Vagina (tissue), 2 donors: ENCODE data around the gene GSTT4.

ENCODE experiments used
- POLR2A ChIP-seq, 2 donors: fragments of 450-650 bp; IDR thresholded peaks; one replicate each; pipeline ENCODE4 v1.6.1; 2017; ENCODE audit warnings: antibody characterized with exemption in 2 of 2, mild to moderate bottlenecking in 2 of 2, moderate library complexity in 2 of 2
- POLR2AphosphoS5 ChIP-seq, 2 donors: sonication (generic); formaldehyde crosslinking; IDR thresholded peaks; one replicate each; pipeline ENCODE4 v1.9.0; 2017; ENCODE audit warnings: antibody characterized with exemption in 2 of 2, mild to moderate bottlenecking in 2 of 2, low read depth in 1 of 2; ENCODE audit not compliant: insufficient read depth in 1 of 2
- TF ChIP-seq, protein P1 (sequence below), 3 experiments: fragments of 450-650 bp in 2 of 3; fragments of 200-600 bp in 1 of 3; sonication (generic) in 1 of 3; IDR thresholded peaks; one replicate each; pipeline ENCODE4 v1.5.1; 2017 to 2019; ENCODE audit warnings: antibody characterized with exemption in 3 of 3, mild to moderate bottlenecking in 2 of 3, moderate library complexity in 2 of 3

DNA sequence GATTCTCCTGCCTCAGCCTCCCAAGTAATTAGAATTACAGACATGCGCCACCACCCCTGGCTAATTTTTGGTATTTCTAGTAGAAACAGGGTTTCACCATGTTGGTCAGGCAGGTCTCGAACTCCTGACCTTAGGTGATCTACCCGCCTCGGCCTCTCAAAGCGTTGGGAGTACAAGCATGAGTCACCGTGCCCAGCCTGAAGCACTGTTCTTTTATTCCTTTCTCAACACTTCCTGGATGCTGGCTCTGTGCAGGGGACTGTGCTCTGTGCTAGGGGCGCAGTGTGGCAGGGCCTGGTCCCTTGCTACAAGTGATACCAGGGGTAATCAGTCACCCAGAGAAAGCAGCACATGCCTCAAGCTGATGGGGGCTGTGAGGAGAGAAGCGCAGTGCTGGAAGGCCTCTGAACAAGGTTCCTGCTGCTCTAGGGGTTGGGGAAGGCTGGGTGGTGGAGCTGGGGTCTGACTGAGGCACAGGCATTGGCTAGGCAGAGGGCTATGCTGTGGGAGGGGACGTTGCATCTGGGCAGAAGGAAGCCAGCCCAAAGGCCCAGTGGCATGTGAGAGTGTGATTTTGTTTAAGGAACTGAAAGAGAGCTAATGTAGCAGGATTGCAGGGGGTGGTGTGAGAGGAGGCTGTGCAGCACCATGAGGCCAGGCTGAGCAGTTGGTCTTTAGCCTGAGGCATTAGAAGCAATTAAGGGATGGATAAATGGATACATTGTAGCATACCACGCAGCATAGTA, 48.4 kb upstream of the GSTT4 start:
- TF ChIP-seq, protein P1, sequence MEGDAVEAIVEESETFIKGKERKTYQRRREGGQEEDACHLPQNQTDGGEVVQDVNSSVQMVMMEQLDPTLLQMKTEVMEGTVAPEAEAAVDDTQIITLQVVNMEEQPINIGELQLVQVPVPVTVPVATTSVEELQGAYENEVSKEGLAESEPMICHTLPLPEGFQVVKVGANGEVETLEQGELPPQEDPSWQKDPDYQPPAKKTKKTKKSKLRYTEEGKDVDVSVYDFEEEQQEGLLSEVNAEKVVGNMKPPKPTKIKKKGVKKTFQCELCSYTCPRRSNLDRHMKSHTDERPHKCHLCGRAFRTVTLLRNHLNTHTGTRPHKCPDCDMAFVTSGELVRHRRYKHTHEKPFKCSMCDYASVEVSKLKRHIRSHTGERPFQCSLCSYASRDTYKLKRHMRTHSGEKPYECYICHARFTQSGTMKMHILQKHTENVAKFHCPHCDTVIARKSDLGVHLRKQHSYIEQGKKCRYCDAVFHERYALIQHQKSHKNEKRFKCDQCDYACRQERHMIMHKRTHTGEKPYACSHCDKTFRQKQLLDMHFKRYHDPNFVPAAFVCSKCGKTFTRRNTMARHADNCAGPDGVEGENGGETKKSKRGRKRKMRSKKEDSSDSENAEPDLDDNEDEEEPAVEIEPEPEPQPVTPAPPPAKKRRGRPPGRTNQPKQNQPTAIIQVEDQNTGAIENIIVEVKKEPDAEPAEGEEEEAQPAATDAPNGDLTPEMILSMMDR (IDR thresholded peaks at IDR 0.05), result no peak
- TF ChIP-seq POLR2AphosphoS5 (IDR thresholded peaks at IDR 0.05; ENCODE audit: insufficient read depth in 1 of 2, low read depth in 1 of 2) (no peak), POLR2A (IDR thresholded peaks at IDR 0.05) (no peak)
